OCI-LY1 (cell line): ENCODE data around the gene LIPF.

Experiments
- H2AFZ ChIP-seq: fragments of 200-600 bp; sonication (generic), shearing (Covaris generic); 2 replicates; pipeline ENCODE4 v1.6.0; 2014; ENCODE audit warnings: antibody characterized with exemption, mild to moderate bottlenecking, low read length
- H3F3A ChIP-seq: fragments of 200-600 bp; sonication (generic), shearing (Covaris generic); 2 replicates; pipeline ENCODE4 v1.6.0; 2014; ENCODE audit warnings: mild to moderate bottlenecking, antibody characterized with exemption, low read length, moderate library complexity; ENCODE audit not compliant: insufficient read depth
- H3K27ac ChIP-seq: fragments of 200-600 bp; sonication (generic); 2 replicates; pipeline ENCODE4 v1.5.1; 2014; ENCODE audit warnings: low read length, mixed run types, mild to moderate bottlenecking, low read depth; ENCODE audit not compliant: poor library complexity, severe bottlenecking
- H3K27me3 ChIP-seq: fragments of 200-600 bp; sonication (generic); 2 replicates; pipeline ENCODE4 v1.6.0; 2014; ENCODE audit warnings: antibody characterized with exemption, mild to moderate bottlenecking, low read length, moderate library complexity; ENCODE audit not compliant: insufficient read depth
- H3K36me3 ChIP-seq: fragments of 200-600 bp; sonication (generic); 2 replicates; pipeline ENCODE4 v1.6.1; 2014; ENCODE audit warnings: mild to moderate bottlenecking, antibody characterized with exemption, low read length, moderate library complexity, mixed read lengths; ENCODE audit not compliant: insufficient read depth
- H3K4me1 ChIP-seq: fragments of 200-600 bp; sonication (generic); 2 replicates; pipeline ENCODE4 v1.5.1; 2014; ENCODE audit warnings: mild to moderate bottlenecking, low read length, moderate library complexity; ENCODE audit not compliant: insufficient read depth, severe bottlenecking
- H3K4me2 ChIP-seq: fragments of 200-600 bp; sonication (generic), shearing (Covaris generic); 2 replicates; pipeline ENCODE4 v1.6.1; 2014; ENCODE audit warnings: low read length
- H3K4me3 ChIP-seq: fragments of 200-600 bp; sonication (generic); 2 replicates; pipeline ENCODE4 v1.5.1; 2014; ENCODE audit warnings: low read length, low read depth, mild to moderate bottlenecking, mixed read lengths; ENCODE audit not compliant: poor library complexity, severe bottlenecking
- H3K79me2 ChIP-seq: fragments of 200-600 bp; shearing (Covaris generic); 2 replicates; pipeline ENCODE4 v1.6.1; 2016; ENCODE audit warnings: mixed run types, low read length, mixed read lengths; ENCODE audit not compliant: insufficient read depth
- H3K9ac ChIP-seq: fragments of 200-600 bp; sonication (generic), shearing (Covaris generic); 2 replicates; pipeline ENCODE4 v1.6.1; 2014; ENCODE audit warnings: mild to moderate bottlenecking, low read length, mixed read lengths
- H3K9me2 ChIP-seq: fragments of 200-600 bp; sonication (generic), shearing (Covaris generic); 2 replicates; pipeline ENCODE4 v1.6.1; 2014; ENCODE audit warnings: low read depth, mild to moderate bottlenecking, low read length, mixed read lengths
- H3K9me3 ChIP-seq: fragments of 200-600 bp; shearing (Covaris generic); 2 replicates; pipeline ENCODE4 v1.6.1; 2014; ENCODE audit warnings: low read length, mixed read lengths
- H4K20me1 ChIP-seq: fragments of 200-600 bp; sonication (generic), shearing (Covaris generic); 2 replicates; pipeline ENCODE4 v1.6.0; 2016; ENCODE audit warnings: mild to moderate bottlenecking, low read length; ENCODE audit not compliant: insufficient read depth
- CTCF ChIP-seq: fragments of 200-600 bp; sonication (generic), shearing (Covaris generic); IDR thresholded peaks from 2 replicates; pipeline ENCODE4 v1.5.1; 2017; ENCODE audit warnings: mild to moderate bottlenecking, antibody characterized with exemption, low read length, moderate library complexity, mixed read lengths
- EZH2 ChIP-seq: fragments of 200-600 bp; sonication (generic), shearing (Covaris generic); IDR thresholded peaks from 2 replicates; pipeline ENCODE4 v1.8.0; 2017; ENCODE audit warnings: borderline replicate concordance, mixed run types, mild to moderate bottlenecking, antibody characterized with exemption, low read length, moderate library complexity, mixed read lengths

LIPF gene

GRCh38 chr10:88652616-88653015, 11.6 kb upstream of the LIPF start:
- Histone ChIP-seq H3K4me2 (no peak overlapping the region), H3K9me3 (no peaks in the 10 kb centered on the region), H3K79me2 (no peaks in the 10 kb centered on the region), H3K27ac (no peak overlapping the region), H3K4me3 (no peak overlapping the region), H3K4me1 (no peaks in the 10 kb centered on the region), H3K9me2 (no peaks in the 10 kb centered on the region), H3K36me3 (no peaks in the 10 kb centered on the region), H3F3A (no peaks in the 10 kb centered on the region), H4K20me1 (no peaks in the 10 kb centered on the region), H3K27me3 (no peaks in the 10 kb centered on the region), H3K9ac (no peak overlapping the region), H2AFZ (no peak overlapping the region)
- TF ChIP-seq EZH2: no peak
- TF ChIP-seq CTCF: no peak

GRCh38 chr10:88657901-88658300, 6.3 kb upstream of the LIPF start:
- Histone ChIP-seq H3K9me2 (no peaks in the 10 kb centered on the region), H3K79me2 (no peaks in the 10 kb centered on the region), H3K9ac (no peak overlapping the region), H3K27me3 (no peaks in the 10 kb centered on the region), H3K27ac (no peak overlapping the region), H3F3A (no peaks in the 10 kb centered on the region), H4K20me1 (no peaks in the 10 kb centered on the region), H2AFZ (no peak overlapping the region), H3K4me2 (no peak overlapping the region), H3K36me3 (no peaks in the 10 kb centered on the region), H3K9me3 (no peaks in the 10 kb centered on the region), H3K4me3 (no peak overlapping the region), H3K4me1 (no peaks in the 10 kb centered on the region)
- no peak for TF ChIP-seq CTCF
- no peak for TF ChIP-seq EZH2

- no peaks in the 10 kb centered on the region for H3K4me1 ChIP-seq
- H3K36me3 ChIP-seq: no peaks in the 10 kb centered on the region
- no peaks in the 10 kb centered on the region for H3F3A ChIP-seq
- H3K4me2 ChIP-seq: no peak overlapping the region
- no peak overlapping the region for H3K9ac ChIP-seq
- no peak overlapping the region for H3K4me3 ChIP-seq
- H3K27me3 ChIP-seq: no peaks in the 10 kb centered on the region
- no peaks in the 10 kb centered on the region for H3K9me3 ChIP-seq
- no peaks in the 10 kb centered on the region for H3K79me2 ChIP-seq
- H3K9me2 ChIP-seq: no peaks in the 10 kb centered on the region
- H4K20me1 ChIP-seq: no peaks in the 10 kb centered on the region
- H3K27ac ChIP-seq: no peak overlapping the region
- no peak overlapping the region for H2AFZ ChIP-seq
- TF ChIP-seq EZH2: no peak
- TF ChIP-seq CTCF: no peak
These were observed 4.3 kb upstream of the LIPF start for GRCh38 chr10:88659725-88660597.
